ENCODE results near the gene MACROD2.

MACROD2 gene

GRCh38 chr20:16025084-16025483 lies 2029.8 kb downstream of the MACROD2 start:
- no peak for DNase-seq (ENCODE audit: low spot score)

DNA sequence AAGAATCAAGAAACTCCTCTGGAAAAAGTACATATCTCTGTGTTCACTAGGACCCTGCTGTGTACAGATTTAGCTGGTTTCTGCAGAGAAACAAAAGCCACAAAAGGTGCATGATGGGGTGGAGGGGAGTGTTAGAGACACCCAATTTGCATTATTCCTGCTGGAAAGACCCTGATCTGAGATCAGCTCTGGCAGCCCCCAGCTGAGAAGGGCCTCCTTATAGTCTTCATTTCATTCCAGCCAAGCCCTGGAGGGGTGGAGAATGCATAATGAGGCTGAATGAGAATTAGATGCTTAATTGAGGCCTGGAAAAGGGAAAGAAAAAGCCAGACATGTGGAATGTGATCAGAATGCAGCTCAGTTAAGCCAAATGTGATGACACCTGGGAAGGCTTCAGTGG lies 2032.4 kb downstream of the MACROD2 start:
- no peak for DNase-seq (ENCODE audit: low spot score)

- DNase-seq (ENCODE audit: low spot score), result no peak
These were observed 2033.6 kb downstream of the MACROD2 start for GRCh38 chr20:16028923-16029322.

- no peak for DNase-seq (ENCODE audit: low spot score)
These were observed 2034.9 kb downstream of the MACROD2 start for GRCh38 chr20:16030253-16030652.

DNA sequence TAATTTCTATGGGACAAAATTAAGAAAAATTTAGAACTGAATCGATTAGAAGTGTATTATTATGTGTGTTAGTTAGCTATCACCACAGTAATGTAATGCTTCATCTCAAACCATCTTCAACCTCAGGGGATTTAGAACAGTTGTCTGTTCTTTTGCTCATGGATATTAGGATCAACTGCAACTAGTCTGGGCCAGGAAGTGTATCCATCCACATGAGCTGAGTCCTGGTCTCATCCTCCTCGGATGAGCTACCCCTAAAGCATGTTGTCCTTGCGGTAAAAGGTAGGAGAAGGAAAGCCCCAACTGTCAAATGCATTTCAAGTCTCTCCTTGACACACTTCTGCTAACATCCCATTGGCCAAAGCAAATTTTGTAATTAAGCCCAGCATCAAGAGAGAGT lies 2040.3 kb downstream of the MACROD2 start:
- no peak for DNase-seq (ENCODE audit: low spot score)

DNA sequence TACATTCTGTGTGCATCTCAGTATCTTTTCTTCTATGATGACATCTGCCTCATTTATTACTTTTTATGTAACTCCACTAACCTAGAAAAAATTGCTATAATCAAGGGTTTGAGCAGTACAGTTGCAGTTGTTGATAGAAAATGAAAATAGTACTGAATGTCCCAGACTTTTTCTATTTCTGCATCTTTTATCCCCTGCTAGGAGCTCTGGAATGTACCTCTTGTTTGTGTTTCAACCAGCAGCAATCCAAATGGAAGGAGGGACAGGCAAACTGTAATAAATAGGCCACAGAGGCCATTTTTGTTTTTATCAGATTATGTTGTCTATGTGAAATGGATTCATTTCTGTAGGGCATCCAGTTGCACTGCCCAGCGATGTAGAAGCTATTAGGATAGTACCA lies 2041.0 kb downstream of the MACROD2 start:
- no peak for DNase-seq (ENCODE audit: low spot score)

DNA sequence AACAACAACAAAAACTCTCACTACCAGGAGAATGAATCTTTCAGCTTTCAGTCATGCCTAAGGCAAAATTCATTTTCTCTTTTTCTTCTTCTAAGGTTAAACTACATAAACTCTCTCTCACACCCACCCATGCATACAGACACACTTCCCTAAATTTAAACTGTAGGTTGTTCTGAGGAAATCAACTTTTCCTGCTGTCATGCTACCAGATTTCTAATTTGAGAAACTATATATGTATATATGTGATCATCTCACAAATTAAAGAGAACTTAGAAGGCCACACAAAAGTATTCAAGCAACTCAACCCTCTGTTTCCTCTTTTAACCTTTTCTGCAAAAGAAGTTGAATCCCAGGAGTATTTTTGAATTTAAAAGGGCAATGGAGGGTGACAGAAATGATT lies 2045.4 kb downstream of the MACROD2 start:
- no peak for DNase-seq (ENCODE audit: low spot score)

- DNase-seq (ENCODE audit: low spot score), result no peak
These were observed 2047.4 kb downstream of the MACROD2 start for GRCh38 chr20:16042731-16043130.

DNA sequence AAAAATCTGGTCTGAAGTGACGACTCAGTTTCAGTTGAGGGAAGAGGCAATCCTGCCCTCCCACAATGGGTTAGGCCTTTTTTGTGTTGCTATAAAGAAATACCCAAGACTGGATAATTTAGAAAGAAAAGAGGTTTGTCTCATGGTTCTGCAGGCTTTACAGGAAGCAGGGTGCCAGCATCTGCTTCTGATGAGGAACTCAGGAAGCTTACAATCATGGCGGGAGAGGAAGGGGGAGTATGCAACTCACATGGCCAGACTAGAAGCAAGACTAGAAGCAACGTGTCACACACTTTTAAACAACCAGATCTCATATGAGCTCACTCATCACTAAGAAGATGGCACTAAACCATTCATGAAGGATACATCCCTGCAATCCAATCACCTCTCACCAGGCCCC lies 2048.6 kb downstream of the MACROD2 start:
- DNase-seq (ENCODE audit: low spot score), result no peak

DNA sequence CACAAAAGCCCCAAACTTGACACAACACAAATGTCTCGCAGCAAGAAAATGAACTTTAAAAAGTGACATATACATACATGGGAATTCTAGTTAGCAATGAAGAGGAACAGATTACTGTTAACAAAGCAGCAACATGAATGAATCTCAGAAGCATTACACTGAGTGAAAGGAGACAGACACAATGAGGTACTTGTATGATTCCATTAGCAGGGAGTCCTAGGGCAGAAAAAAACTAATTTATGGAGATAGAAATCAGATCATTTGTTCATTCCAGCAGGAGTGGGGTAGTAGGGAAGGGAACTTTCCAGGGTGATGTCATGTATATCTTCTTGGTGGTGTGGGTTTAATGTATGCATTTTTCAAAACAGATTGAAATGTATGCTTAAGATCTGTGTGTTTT lies 2053.6 kb downstream of the MACROD2 start:
- DNase-seq (ENCODE audit: low spot score), result no peak

- DNase-seq (ENCODE audit: low spot score), result no peak
These were observed 2054.3 kb downstream of the MACROD2 start for GRCh38 chr20:16049529-16050093.

DNA sequence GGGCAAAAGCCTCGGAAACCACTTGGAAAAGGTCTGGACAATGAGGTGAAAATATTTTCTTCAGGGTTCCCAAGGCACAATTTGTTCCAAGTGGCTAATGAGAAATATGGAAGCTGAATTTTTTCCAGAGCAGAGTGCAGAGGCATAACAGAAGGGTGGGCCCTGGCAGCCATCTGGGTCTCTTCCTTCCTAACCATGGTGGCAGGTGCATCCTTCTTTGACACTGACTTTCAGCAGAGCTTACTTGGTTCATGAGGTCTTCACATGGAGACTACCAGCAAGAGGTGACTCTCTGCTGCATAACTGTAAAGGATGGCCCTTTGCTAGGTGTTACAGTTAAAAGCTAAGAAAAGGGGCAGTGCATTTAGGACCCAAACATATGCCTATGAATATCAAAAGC lies 2055.1 kb downstream of the MACROD2 start:
- DNase-seq (ENCODE audit: low spot score), result no peak

GRCh38 chr20:16051968-16052367 lies 2056.7 kb downstream of the MACROD2 start:
- DNase-seq (ENCODE audit: low spot score), result no peak

DNA sequence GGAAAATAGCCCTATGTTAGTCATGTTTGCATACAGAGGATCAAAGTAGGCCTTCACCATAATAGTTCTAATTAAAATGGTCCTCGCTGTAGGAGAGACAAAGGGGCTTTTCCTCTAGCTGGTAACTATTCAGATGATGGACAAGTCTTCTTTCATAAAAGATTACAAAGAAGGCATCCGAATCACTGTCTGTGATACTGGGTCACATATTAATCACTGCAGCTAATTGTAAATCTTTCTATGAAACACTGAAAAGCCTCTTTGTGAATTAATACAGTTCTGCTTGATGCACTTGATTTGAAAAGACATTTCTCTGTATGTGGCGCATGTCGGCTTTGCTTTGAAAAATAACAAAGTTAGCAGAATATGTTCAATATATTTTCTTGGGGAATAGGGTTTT lies 2057.1 kb downstream of the MACROD2 start:
- no peak for DNase-seq (ENCODE audit: low spot score)

DNA sequence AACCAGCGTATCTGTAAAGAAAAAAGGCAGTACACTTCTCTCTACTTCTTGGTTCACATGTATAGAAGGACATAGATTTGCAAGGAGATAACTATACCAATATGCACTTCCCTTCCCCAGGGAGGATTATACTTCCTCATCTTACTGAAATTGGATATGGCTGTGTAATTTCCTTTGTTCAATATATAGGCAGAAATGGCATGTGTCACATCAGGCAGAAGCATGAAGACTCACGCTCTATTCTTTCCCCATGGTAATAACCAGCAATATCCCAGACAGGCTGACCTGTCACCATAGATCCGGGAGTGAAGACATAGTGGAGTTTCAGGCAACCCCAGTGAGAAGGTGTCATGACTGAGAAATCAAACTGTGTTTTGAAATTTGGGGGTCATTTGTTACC lies 2059.7 kb downstream of the MACROD2 start:
- DNase-seq (ENCODE audit: low spot score), result no peak

DNA sequence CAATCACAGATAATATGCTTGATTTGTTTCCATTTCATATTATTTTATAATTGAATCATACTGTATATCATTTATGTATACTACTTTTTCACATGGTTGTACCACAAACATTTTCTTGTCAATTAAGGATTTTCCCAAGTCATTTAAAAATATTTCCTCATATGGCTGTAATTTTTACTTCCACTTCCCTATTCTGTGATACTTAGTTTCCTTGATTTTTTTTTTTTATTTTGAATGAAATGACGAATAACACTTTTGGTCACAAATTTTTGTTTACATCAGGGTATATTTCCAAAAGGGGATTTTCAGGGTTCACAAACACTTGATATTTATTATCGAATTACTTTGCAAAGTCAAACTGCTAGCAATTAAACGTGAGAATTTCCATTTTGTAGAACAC lies 2062.3 kb downstream of the MACROD2 start:
- no peak for DNase-seq (ENCODE audit: low spot score)

DNA sequence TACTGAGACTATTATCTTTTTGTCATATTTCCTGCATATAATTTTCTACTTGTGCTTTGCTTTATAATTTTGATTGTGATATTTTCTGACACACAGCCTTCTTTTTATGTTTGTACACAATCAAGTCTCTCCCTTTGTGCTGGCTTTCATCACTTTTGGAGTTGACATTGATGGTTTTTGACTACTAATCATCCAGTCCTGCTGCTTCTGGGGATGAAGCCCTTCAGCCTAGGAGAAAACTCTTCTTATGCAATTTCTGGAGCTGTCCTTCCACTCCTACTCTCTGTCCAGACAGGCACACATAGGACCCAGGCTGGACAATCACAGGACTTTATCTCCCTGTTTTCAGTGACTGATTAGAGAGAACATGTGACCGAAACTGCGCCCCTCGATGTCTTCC lies 2063.0 kb downstream of the MACROD2 start:
- no peak for DNase-seq (ENCODE audit: low spot score)

GRCh38 chr20:16059841-16060240 lies 2064.5 kb downstream of the MACROD2 start:
- DNase-seq (ENCODE audit: low spot score), result no peak

DNA sequence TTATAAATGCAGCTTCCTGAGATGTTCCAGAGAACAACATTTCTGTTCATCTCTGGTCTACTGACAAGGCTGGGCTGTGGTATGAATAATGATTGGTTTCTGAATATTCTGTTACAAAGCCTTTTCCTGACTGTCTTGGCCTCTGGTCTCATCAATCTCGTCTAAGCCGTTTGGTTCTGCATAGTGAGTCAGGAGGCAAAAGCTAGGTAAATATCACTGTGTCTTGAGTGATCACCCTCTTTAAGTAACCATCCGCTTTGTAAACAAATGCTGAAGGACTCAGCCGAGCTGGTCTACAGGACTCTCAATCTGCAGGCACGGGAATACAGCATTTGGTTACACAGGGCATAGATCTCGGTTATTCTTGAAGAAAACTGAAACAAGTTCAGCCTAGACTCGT lies 2066.0 kb downstream of the MACROD2 start:
- DNase-seq (ENCODE audit: low spot score), result no peak

DNA sequence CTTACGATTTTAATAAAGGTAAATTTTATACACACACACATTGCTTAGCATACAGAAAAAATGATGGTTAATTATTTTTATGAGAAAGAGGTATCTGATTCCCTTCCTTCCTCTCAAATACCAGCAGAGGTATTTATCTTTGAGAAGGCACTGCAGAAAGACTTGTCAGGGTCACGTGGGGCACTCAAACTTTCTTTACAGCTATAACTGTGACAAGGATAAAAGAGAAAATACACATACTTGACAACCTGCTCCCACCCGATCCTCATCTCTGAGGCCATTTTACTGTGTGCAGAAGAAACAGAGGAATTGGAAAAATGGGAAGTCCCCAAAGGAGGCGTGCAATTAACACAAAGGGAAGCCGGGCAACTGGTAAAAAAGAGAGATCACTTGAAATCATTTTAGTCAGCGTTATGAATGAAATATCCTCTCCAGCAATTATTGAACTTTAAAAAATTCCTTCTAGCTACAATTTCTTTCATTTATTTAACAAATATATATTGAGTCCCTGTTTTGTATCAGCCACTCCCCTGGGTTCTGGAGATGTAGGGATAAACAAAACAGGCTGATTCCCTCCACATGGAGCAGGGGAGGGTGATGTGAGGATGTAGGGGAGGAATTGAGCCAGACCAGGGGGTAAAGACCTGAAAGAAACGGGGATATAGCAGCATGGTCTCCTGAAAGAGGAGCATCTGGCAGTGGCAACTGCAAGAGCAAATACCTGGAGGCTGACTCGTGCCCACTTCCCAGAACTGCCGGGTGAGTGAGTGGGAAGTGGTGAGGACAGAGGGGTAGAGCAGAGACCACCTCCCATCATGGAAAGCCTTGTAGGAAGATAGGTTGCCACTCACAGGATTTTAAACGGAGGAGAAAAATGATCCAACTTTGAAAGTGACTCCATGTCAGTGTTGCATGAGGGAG lies 2067.6 kb downstream of the MACROD2 start:
- no peak for DNase-seq (ENCODE audit: low spot score)

DNA sequence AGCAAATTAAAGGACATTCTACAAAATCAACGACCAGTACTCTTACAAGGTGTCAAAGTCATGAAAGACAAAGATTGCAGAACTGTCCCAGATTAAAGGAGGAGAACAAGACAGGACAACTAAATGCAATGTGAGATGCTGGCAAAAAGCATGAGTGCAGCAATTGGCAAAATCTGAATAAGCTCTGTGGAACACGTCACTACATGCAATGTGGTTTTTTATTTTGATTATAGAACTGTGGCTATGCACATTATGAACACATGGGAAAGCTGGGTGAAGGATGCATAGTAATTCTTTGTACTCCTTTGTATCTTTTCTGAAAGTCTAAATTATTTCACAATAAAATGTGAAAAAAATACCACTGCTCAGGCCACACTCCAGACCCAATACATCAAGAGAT lies 2068.6 kb downstream of the MACROD2 start:
- DNase-seq (ENCODE audit: low spot score), result no peak

GRCh38 chr20:16064989-16065707 lies 2069.8 kb downstream of the MACROD2 start:
- DNase-seq (ENCODE audit: low spot score), result no peak

DNA sequence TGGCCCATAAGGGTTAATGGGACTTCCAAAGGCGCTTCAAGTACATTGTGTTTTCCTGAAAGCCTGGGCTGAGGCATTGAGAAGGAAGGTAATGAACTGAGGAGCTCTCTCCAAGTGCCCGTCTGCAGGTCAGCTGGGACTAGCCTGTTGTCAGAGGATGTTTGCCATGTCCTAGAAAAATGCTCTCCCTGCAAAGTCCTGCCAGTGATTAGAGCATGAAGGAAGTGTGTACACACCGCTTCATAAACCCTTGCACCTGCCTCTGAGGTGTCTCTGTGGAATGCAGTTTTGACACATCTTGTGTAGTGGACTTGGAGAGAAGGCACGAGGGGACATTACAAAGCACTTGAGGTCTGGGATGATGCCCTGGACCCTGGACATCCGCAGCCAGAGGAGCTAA lies 2071.3 kb downstream of the MACROD2 start:
- no peak for DNase-seq (ENCODE audit: low spot score)
